ENCODE measurements around the gene HEATR9.

The HEATR9 gene

DNA sequence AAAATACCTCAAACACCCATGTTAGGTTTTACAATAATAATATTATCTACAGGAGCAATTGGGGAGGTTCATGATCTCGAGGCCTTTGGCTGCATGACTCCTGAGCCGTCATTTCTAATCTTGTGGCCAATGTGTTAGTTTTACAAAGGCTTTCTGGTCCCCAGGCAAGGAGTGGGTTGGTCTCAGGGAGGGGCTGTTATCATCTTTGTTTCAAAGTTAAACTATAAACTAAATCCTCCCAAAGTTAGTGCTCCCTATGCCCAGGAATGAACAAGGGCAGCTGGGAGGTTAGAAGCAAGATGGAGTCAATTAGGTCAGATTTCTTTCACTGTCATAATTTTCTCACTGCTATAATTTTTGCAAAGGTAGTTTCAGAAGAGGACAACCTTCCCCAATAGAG, 20.6 kb upstream of the HEATR9 start:
- no peak overlapping the region for H3K9ac ChIP-seq (ENCODE audit: low read length)
- H4K20me1 ChIP-seq (ENCODE audit: insufficient read depth, low read length), result no peaks in the 10 kb centered on the region
- no peak overlapping the region for H2AFZ ChIP-seq (ENCODE audit: low read length)
- no peak overlapping the region for H3K4me2 ChIP-seq (ENCODE audit: low read depth, low read length)
- H3K79me2 ChIP-seq (ENCODE audit: low read length), result no peaks in the 10 kb centered on the region
- no peaks in the 10 kb centered on the region for H3F3A ChIP-seq (ENCODE audit: insufficient read depth, low read length)
- DNase-seq, result no peak
- no peak for TF ChIP-seq EZH2 (optimal IDR thresholded peaks at IDR 0.05; ENCODE audit: low read depth, low read length)
- no peak for TF ChIP-seq CTCF (IDR thresholded peaks at IDR 0.05; ENCODE audit: low read length)
- no peak for TF ChIP-seq EZH2phosphoT487 (IDR thresholded peaks at IDR 0.05; ENCODE audit: low read length)
- H3K36me3 ChIP-seq (replicated peaks; ENCODE audit: insufficient read depth, low read length), result no peaks in the 10 kb centered on the region
- H3K9me3 ChIP-seq (replicated peaks; ENCODE audit: insufficient read depth, low read length), result no peaks in the 10 kb centered on the region
- H3K9me2 ChIP-seq (replicated peaks; ENCODE audit: insufficient read depth, low read length), result no peaks in the 10 kb centered on the region
- no peaks in the 10 kb centered on the region for H3K27me3 ChIP-seq (replicated peaks; ENCODE audit: insufficient read depth, low read length)
- H3K4me1 ChIP-seq (ENCODE audit: low read length), result peaks cover 18% of the 10 kb centered on the region
- H3K4me3 ChIP-seq (ENCODE audit: low read length), result no peak overlapping the region
- no peak overlapping the region for H3K27ac ChIP-seq (ENCODE audit: low read length)

DNA sequence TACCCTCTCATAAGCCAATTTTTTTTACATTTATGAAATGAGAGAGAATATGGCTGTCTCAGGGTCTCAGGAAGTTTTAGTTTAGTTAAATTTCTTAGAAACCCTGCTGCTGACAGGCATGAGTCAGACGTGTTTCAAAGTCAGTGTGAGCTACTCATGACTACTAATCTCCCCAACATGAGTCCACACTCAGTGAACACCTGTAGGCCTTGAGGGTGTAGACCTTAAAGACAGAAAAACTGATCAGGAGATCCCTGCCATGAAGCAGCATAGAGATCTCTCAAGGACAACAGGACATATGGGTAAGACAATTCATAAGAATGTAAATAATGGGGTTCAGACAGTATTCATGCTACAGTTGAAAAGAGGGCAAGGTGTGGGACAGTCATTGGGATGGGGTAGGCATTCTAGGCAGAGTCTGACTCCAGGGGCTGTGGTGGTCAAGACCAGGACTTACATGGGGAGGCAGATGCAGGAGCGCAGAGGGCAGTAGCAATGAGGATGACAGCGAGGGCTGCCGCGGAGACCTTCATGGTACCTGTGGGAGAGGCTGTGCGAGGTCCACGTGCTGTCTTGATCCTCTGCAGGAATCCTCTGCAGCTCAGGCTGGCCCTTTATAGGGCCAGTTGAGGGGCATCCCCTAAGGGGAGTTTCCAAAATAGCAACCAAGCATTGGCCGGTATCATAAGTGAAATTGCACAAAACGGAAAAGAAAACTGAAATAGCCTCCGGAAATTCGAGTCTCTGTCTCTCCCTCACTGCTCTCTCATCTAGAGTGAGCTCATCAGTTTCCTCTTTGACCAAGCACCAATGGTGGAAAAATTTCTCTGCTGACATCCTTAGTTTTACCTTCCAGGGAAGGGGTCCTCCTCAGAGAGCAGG, 11.3 kb upstream of the HEATR9 start, which contains the start of gene CCL5:
Gene CCL5 (minus strand): TSS at position 588 of the 882 bp plus-strand sequence.
- peaks cover 34% of the 10 kb centered on the region for H3K4me1 ChIP-seq (ENCODE audit: low read length)
- no peaks in the 10 kb centered on the region; the same call in 1 of the 2 replicates for H3K27me3 ChIP-seq (replicated peaks; ENCODE audit: insufficient read depth, low read length)
- no peak for TF ChIP-seq CTCF (IDR thresholded peaks at IDR 0.05; ENCODE audit: low read length)
- TF ChIP-seq EZH2phosphoT487 (IDR thresholded peaks at IDR 0.05; ENCODE audit: low read length), result no peak
- TF ChIP-seq EZH2 (optimal IDR thresholded peaks at IDR 0.05; ENCODE audit: low read depth, low read length), result no peak
- peaks cover 24% of the 10 kb centered on the region for H3F3A ChIP-seq (ENCODE audit: insufficient read depth, low read length)
- peak within 1 kb of the TSS; percentile 32 for H3K4me3 ChIP-seq (ENCODE audit: low read length)
- H3K4me2 ChIP-seq (ENCODE audit: low read depth, low read length), result peak within 1 kb of the TSS; percentile 49
- H3K36me3 ChIP-seq (replicated peaks; ENCODE audit: insufficient read depth, low read length), result no peaks in the 10 kb centered on the region
- H2AFZ ChIP-seq (ENCODE audit: low read length), result no peak within 1 kb of the TSS
- no peaks in the 10 kb centered on the region for H3K79me2 ChIP-seq (ENCODE audit: low read length)
- DNase-seq, result peak; percentile 97
- no peaks in the 10 kb centered on the region for H4K20me1 ChIP-seq (ENCODE audit: insufficient read depth, low read length)
- H3K9ac ChIP-seq (ENCODE audit: low read length), result peak within 1 kb of the TSS; percentile 52
- H3K9me3 ChIP-seq (replicated peaks; ENCODE audit: insufficient read depth, low read length), result no peaks in the 10 kb centered on the region
- H3K27ac ChIP-seq (ENCODE audit: low read length), result peak within 1 kb of the TSS; percentile 66
- H3K9me2 ChIP-seq (replicated peaks; ENCODE audit: insufficient read depth, low read length), result no peaks in the 10 kb centered on the region

DNA sequence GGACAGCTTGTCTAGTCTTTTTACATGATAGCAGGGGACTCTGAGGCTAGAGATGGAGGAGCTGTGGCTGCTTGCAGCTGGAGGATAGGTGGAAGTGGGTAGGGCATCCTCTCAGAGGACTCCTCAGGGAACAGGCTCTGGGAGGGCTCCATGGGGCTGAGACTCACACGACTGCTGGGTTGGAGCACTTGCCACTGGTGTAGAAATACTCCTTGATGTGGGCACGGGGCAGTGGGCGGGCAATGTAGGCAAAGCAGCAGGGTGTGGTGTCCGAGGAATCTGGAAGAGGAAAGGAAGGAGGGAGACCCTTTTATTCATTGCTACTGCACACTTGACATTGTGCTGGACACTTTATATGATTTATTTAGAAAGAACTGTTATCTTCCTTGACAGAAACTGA, 9.7 kb upstream of the HEATR9 start:
- Histone ChIP-seq H3K9me2 (replicated peaks; ENCODE audit: insufficient read depth, low read length) (no peaks in the 10 kb centered on the region), H3K27ac (ENCODE audit: low read length) (no peak overlapping the region), H3K4me1 (ENCODE audit: low read length) (peaks cover 37% of the 10 kb centered on the region), H2AFZ (ENCODE audit: low read length) (no peak overlapping the region), H3K79me2 (ENCODE audit: low read length) (no peaks in the 10 kb centered on the region), H3K4me3 (ENCODE audit: low read length) (no peak overlapping the region), H3K9ac (ENCODE audit: low read length) (no peak overlapping the region), H3K36me3 (replicated peaks; ENCODE audit: insufficient read depth, low read length) (no peaks in the 10 kb centered on the region), H3F3A (ENCODE audit: insufficient read depth, low read length) (peaks cover 28% of the 10 kb centered on the region), H3K9me3 (replicated peaks; ENCODE audit: insufficient read depth, low read length) (no peaks in the 10 kb centered on the region), H3K4me2 (ENCODE audit: low read depth, low read length) (no peak overlapping the region), H4K20me1 (ENCODE audit: insufficient read depth, low read length) (no peaks in the 10 kb centered on the region), H3K27me3 (replicated peaks; ENCODE audit: insufficient read depth, low read length) (no peaks in the 10 kb centered on the region; the same call in 1 of the 2 replicates)
- DNase-seq, result no peak
- TF ChIP-seq EZH2 (optimal IDR thresholded peaks at IDR 0.05; ENCODE audit: low read depth, low read length), result no peak
- TF ChIP-seq EZH2phosphoT487 (IDR thresholded peaks at IDR 0.05; ENCODE audit: low read length), result no peak
- TF ChIP-seq CTCF (IDR thresholded peaks at IDR 0.05; ENCODE audit: low read length), result no peak

Measured in MM.1S (cell line).